Measurements from ENCODE around the gene ZNF488.

DNA sequence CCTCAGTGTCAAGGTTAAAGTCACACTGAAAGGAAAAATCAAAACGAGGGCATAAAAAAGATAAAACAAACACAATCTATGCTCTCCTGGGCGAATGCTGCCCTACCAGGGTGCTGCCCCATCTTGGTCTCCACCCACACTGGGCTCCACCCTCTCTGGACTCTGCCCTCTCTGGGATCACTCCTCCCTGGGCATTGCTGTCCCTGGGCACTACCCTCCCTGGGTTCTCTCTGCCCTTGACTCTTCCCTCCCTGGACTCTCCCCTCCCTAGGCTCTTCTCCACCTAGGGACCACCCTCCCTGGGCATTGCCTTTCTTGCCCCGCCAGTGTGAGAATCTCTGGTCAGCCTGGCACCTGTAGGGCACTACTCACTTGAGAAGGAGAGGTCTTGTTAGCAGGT is 53.3 kb downstream of the ZNF488 start:
- TF ChIP-seq POLR2A (IDR thresholded peaks at IDR 0.05), result no peak
- TF ChIP-seq, protein P1, sequence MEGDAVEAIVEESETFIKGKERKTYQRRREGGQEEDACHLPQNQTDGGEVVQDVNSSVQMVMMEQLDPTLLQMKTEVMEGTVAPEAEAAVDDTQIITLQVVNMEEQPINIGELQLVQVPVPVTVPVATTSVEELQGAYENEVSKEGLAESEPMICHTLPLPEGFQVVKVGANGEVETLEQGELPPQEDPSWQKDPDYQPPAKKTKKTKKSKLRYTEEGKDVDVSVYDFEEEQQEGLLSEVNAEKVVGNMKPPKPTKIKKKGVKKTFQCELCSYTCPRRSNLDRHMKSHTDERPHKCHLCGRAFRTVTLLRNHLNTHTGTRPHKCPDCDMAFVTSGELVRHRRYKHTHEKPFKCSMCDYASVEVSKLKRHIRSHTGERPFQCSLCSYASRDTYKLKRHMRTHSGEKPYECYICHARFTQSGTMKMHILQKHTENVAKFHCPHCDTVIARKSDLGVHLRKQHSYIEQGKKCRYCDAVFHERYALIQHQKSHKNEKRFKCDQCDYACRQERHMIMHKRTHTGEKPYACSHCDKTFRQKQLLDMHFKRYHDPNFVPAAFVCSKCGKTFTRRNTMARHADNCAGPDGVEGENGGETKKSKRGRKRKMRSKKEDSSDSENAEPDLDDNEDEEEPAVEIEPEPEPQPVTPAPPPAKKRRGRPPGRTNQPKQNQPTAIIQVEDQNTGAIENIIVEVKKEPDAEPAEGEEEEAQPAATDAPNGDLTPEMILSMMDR (IDR thresholded peaks at IDR 0.05), result no peak
- TF ChIP-seq EP300 (IDR thresholded peaks at IDR 0.05), result no peak
- TF ChIP-seq POLR2AphosphoS5 (IDR thresholded peaks at IDR 0.05), result no peak
